WTC11 (cell line): Measurements from ENCODE around the gene FABP7. TPM values are rescaled to one million over a fixed set of nuclear protein-coding genes. Genes with fewer than 3 reads are reported as not detected.

ENCODE experiments used
- ATAC-seq: fragments of 200-7000 bp; cut with Tn5 transposase; 2 replicates; pipeline ENCODE4 v1.10.0; 2021; ENCODE audit warnings: mild to moderate bottlenecking, moderate library complexity
- CTCF ChIA-PET: fragments of 300-600 bp; sonication (Branson Sonifier 250); formaldehyde crosslinking; loops from one replicate; lab custom pipeline; 2021; ENCODE audit warnings: antibody characterized with exemption; lab: Charles Lee
- POLR2A ChIA-PET: fragments of 350-600 bp; sonication (Branson Sonifier 250); formaldehyde crosslinking; loops from one replicate; lab custom pipeline; 2021; ENCODE audit warnings: antibody characterized with exemption; lab: Charles Lee
- DNase-seq: peaks from one replicate; pipeline ENCODE4 v3.0.0; 2021; ENCODE audit warnings: low spot score
- H3K27ac Mint-ChIP-seq: 2 replicates; pipeline ENCODE4 v1.8.0; 2021; ENCODE audit warnings: mixed read lengths
- H3K27me3 Mint-ChIP-seq: 2 replicates; pipeline ENCODE4 v1.8.0; 2021; ENCODE audit warnings: low read depth, mild to moderate bottlenecking, moderate library complexity, mixed read lengths
- H3K36me3 Mint-ChIP-seq: 2 replicates; pipeline ENCODE4 v1.8.0; 2021; ENCODE audit warnings: mixed read lengths
- H3K4me1 Mint-ChIP-seq: 2 replicates; pipeline ENCODE4 v1.8.0; 2022; ENCODE audit warnings: mixed read lengths
- H3K4me3 Mint-ChIP-seq: 2 replicates; pipeline ENCODE4 v1.8.0; 2021; ENCODE audit warnings: mild to moderate bottlenecking, moderate library complexity, mixed read lengths
- H3K9me3 Mint-ChIP-seq: 2 replicates; pipeline ENCODE4 v1.8.0; 2021; ENCODE audit warnings: mixed read lengths
- ATF3 ChIP-seq: sonication (generic); formaldehyde crosslinking; conservative IDR thresholded peaks from 2 replicates; pipeline ENCODE4 v1.8.1; 2022; ENCODE audit warnings: mild to moderate bottlenecking, missing genetic modification reagents
- ATF6 ChIP-seq: sonication (generic); formaldehyde crosslinking; IDR thresholded peaks from 2 replicates; pipeline ENCODE4 v1.8.1; 2023; ENCODE audit warnings: mild to moderate bottlenecking, missing genetic modification reagents
- E2F4 ChIP-seq: sonication (generic); formaldehyde crosslinking; IDR thresholded peaks from 2 replicates; pipeline ENCODE4 v1.8.1; 2022; ENCODE audit warnings: low read depth, mild to moderate bottlenecking, moderate library complexity, missing genetic modification reagents, borderline replicate concordance
- E2F5 ChIP-seq: sonication (generic); formaldehyde crosslinking; IDR thresholded peaks from 2 replicates; pipeline ENCODE4 v1.8.1; 2022; ENCODE audit warnings: mild to moderate bottlenecking, moderate library complexity, missing genetic modification reagents
- ELF4 ChIP-seq: sonication (generic); formaldehyde crosslinking; IDR thresholded peaks from 2 replicates; pipeline ENCODE4 v1.8.1; 2022; ENCODE audit warnings: low read depth, mild to moderate bottlenecking, moderate library complexity, missing genetic modification reagents
- ESRRA ChIP-seq: sonication (generic); formaldehyde crosslinking; IDR thresholded peaks from 2 replicates; pipeline ENCODE4 v1.8.1; 2022; ENCODE audit warnings: mild to moderate bottlenecking, missing genetic modification reagents, borderline replicate concordance
- FOXP1 ChIP-seq: sonication (generic); formaldehyde crosslinking; IDR thresholded peaks from 2 replicates; pipeline ENCODE4 v1.8.0; 2022; ENCODE audit warnings: missing genetic modification reagents, mild to moderate bottlenecking, moderate library complexity, borderline replicate concordance
- FOXP4 ChIP-seq: sonication (generic); formaldehyde crosslinking; IDR thresholded peaks from 2 replicates; pipeline ENCODE4 v1.8.0; 2022; ENCODE audit warnings: mild to moderate bottlenecking, missing genetic modification reagents
- GRHL2 ChIP-seq: fragments of 250-450 bp; sonication (Bioruptor Pico); IDR thresholded peaks from 2 replicates; pipeline ENCODE4 v1.8.0; 2022; ENCODE audit warnings: mild to moderate bottlenecking, moderate library complexity; ENCODE audit not compliant: insufficient replicate concordance, severe bottlenecking
- HMGA2 ChIP-seq: fragments of 250-450 bp; sonication (Bioruptor Pico); IDR thresholded peaks from 2 replicates; pipeline ENCODE4 v1.4.0; 2021; ENCODE audit warnings: mild to moderate bottlenecking, moderate library complexity
- MAX ChIP-seq: sonication (generic); formaldehyde crosslinking; IDR thresholded peaks from 2 replicates; pipeline ENCODE4 v1.8.0; 2022; ENCODE audit warnings: mild to moderate bottlenecking, missing genetic modification reagents
- OVOL2 ChIP-seq: fragments of 250-450 bp; sonication (Bioruptor Pico); IDR thresholded peaks from 2 replicates; pipeline ENCODE4 v1.9.0; 2021; ENCODE audit warnings: mild to moderate bottlenecking, borderline replicate concordance
- SMAD3 ChIP-seq: sonication (generic); formaldehyde crosslinking; IDR thresholded peaks from 2 replicates; pipeline ENCODE4 v1.8.0; 2022; ENCODE audit warnings: missing genetic modification reagents, mild to moderate bottlenecking, borderline replicate concordance
- SMAD4 ChIP-seq: sonication (generic); formaldehyde crosslinking; IDR thresholded peaks from 2 replicates; pipeline ENCODE4 v1.8.0; 2022; ENCODE audit warnings: mild to moderate bottlenecking, missing genetic modification reagents
- SP1 ChIP-seq: sonication (generic); formaldehyde crosslinking; conservative IDR thresholded peaks from 2 replicates; pipeline ENCODE4 v1.8.1; 2022; ENCODE audit warnings: missing genetic modification reagents
- ZNF317 ChIP-seq: sonication (generic); formaldehyde crosslinking; IDR thresholded peaks from 2 replicates; pipeline ENCODE4 v1.8.1; 2023; ENCODE audit warnings: low read depth, mild to moderate bottlenecking, moderate library complexity, missing genetic modification reagents, borderline replicate concordance
- ZNF396 ChIP-seq: fragments of 250-450 bp; sonication (Bioruptor Pico); IDR thresholded peaks from 2 replicates; pipeline ENCODE4 v1.8.0; 2021; ENCODE audit warnings: mild to moderate bottlenecking, moderate library complexity, borderline replicate concordance
- ZNF416 ChIP-seq: fragments of 250-450 bp; sonication (Bioruptor Pico); IDR thresholded peaks from 2 replicates; pipeline ENCODE4 v1.9.0; 2021; ENCODE audit warnings: mild to moderate bottlenecking, inconsistent platforms
- ZSCAN18 ChIP-seq: fragments of 250-450 bp; sonication (Bioruptor Pico); IDR thresholded peaks from 2 replicates; pipeline ENCODE4 v2.1.2; 2022; ENCODE audit warnings: mild to moderate bottlenecking, moderate library complexity
- total RNA-seq: library from RNA; stranded (reverse); gene quantifications from 3 replicates; pipeline ENCODE4 v1.2.3, GENCODE V29; 2021

Gene FABP7
- total RNA-seq, 1 experiment from 2014 or later, result 7.2 TPM

GRCh38 chr6:122810189-122810588 lies 30.7 kb downstream of the FABP7 start:
- H3K36me3 Mint-ChIP-seq, result no peaks in the 10 kb centered on the region
- no peak overlapping the region for H3K4me3 Mint-ChIP-seq
- ATAC-seq (peak; percentile 71; the same call in 1 of the 2 replicates), DNase-seq (no peak)
- ChIA-PET POLR2A (no interaction called here), CTCF (interaction anchor here (1.8 kb wide), 1 partner anchor 31 kb away, joined by 4 read pairs; the partner anchor contains the start of gene FABP7)
- H3K27me3 Mint-ChIP-seq, result no peaks in the 10 kb centered on the region
- H3K4me1 Mint-ChIP-seq, result no peaks in the 10 kb centered on the region
- TF ChIP-seq SP1, result no peak
- no peak for TF ChIP-seq HMGA2 (CRISPR knock-in tag)
- no peak for TF ChIP-seq SMAD3 (CRISPR knock-in tag)
- no peak for TF ChIP-seq ATF3
- TF ChIP-seq MAX (CRISPR knock-in tag), result no peak
- TF ChIP-seq ZNF396 (CRISPR knock-in tag), result no peak
- TF ChIP-seq FOXP1 (CRISPR knock-in tag), result no peak
- no peak for TF ChIP-seq ZNF317 (CRISPR knock-in tag)
- TF ChIP-seq SMAD4 (CRISPR knock-in tag), result no peak
- TF ChIP-seq ATF6 (CRISPR knock-in tag), result no peak
- no peak for TF ChIP-seq E2F5 (CRISPR knock-in tag)
- TF ChIP-seq OVOL2 (CRISPR knock-in tag), result no peak
- no peaks in the 10 kb centered on the region for H3K9me3 Mint-ChIP-seq
- 0 out of 2 replicates have a peak overlapping the region, but pooled peaks have one; percentile 31 for H3K27ac Mint-ChIP-seq

GRCh38 chr6:122817358-122817757 lies 37.8 kb downstream of the FABP7 start:
- Mint-ChIP-seq H3K4me3 (no peak overlapping the region), H3K9me3 (no peaks in the 10 kb centered on the region), H3K36me3 (no peaks in the 10 kb centered on the region), H3K4me1 (peaks cover 12% of the 10 kb centered on the region), H3K27me3 (no peaks in the 10 kb centered on the region), H3K27ac (no peak overlapping the region)
- POLR2A ChIA-PET, result no interaction called here
- ATAC-seq, result no peak
- no peak for DNase-seq
- TF ChIP-seq ELF4 (no peak), GRHL2 (CRISPR knock-in tag) (no peak), ESRRA (CRISPR knock-in tag) (no peak), ZNF416 (no peak), ZSCAN18 (CRISPR knock-in tag) (no peak), E2F4 (CRISPR knock-in tag) (no peak), FOXP4 (CRISPR knock-in tag) (no peak)
- CTCF ChIA-PET, result no interaction called here
